Kidney epithelial cell (primary cell): ENCODE measurements around the gene CNOT4. TPM values are rescaled to one million over a fixed set of nuclear protein-coding genes. Genes with fewer than 3 reads are reported as not detected.

Experiments
- DNase-seq: peaks from one replicate; pipeline ENCODE4 v3.0.0-alpha.2; 2010; ENCODE audit warnings: low read depth
- H3K27me3 ChIP-seq: 2 replicates; pipeline ENCODE4 v1.6.0; 2011; ENCODE audit warnings: low read length; ENCODE audit not compliant: control insufficient read depth, insufficient read depth
- H3K36me3 ChIP-seq: 2 replicates; pipeline ENCODE4 v1.5.1; 2011; ENCODE audit warnings: low read length; ENCODE audit not compliant: control insufficient read depth, insufficient read depth
- H3K4me3 ChIP-seq: 2 replicates; pipeline ENCODE4 v1.5.1; 2011; ENCODE audit warnings: low read depth, mild to moderate bottlenecking, control low read depth, low read length
- CTCF ChIP-seq: IDR thresholded peaks from 2 replicates; pipeline ENCODE4 v1.5.1; 2011; ENCODE audit warnings: mild to moderate bottlenecking, moderate library complexity, low read length, control low read depth, inconsistent platforms; ENCODE audit not compliant: insufficient read depth, poor library complexity, severe bottlenecking
- total RNA-seq: library from RNA; depleted of rRNA; stranded (reverse); fragments of >200 nt; gene quantifications from 2 replicates; pipeline ENCODE4 v1.2.3, GENCODE V29; 2015

Gene CNOT4
- total RNA-seq, 1 donor from 2014 or later: 10.9 TPM

- DNase-seq: no peak
Measured at GRCh38 chr7:135382173-135382572, 127.7 kb downstream of the CNOT4 start.

GRCh38 chr7:135381369-135381768 is 128.5 kb downstream of the CNOT4 start:
- no peaks in the 10 kb centered on the region for H3K36me3 ChIP-seq
- H3K27me3 ChIP-seq: no peaks in the 10 kb centered on the region
- no peak for TF ChIP-seq CTCF

More at GRCh38 chr7:135382173-135382572, 127.7 kb downstream of the CNOT4 start:
- Histone ChIP-seq H3K36me3 (no peaks in the 10 kb centered on the region), H3K27me3 (no peaks in the 10 kb centered on the region), H3K4me3 (no peak overlapping the region)
- TF ChIP-seq CTCF: no peak

GRCh38 chr7:135380351-135380750 is 129.6 kb downstream of the CNOT4 start:
- no peaks in the 10 kb centered on the region for H3K27me3 ChIP-seq
- no peak overlapping the region for H3K4me3 ChIP-seq
- DNase-seq: no peak
- H3K36me3 ChIP-seq: no peaks in the 10 kb centered on the region
- TF ChIP-seq CTCF: no peak

More at GRCh38 chr7:135381369-135381768, 128.5 kb downstream of the CNOT4 start:
- H3K4me3 ChIP-seq: no peak overlapping the region
- DNase-seq: no peak

- Histone ChIP-seq H3K4me3 (no peak overlapping the region), H3K36me3 (no peaks in the 10 kb centered on the region), H3K27me3 (no peaks in the 10 kb centered on the region)
- no peak for DNase-seq
- TF ChIP-seq CTCF: no peak
Measured at GRCh38 chr7:135377171-135377570, 132.7 kb downstream of the CNOT4 start.

GRCh38 chr7:135375908-135376699 is 133.8 kb downstream of the CNOT4 start:
- DNase-seq: no peak
- no peak for TF ChIP-seq CTCF
- Histone ChIP-seq H3K36me3 (no peaks in the 10 kb centered on the region), H3K4me3 (no peak overlapping the region), H3K27me3 (no peaks in the 10 kb centered on the region)

- no peak for DNase-seq
- Histone ChIP-seq H3K36me3 (no peaks in the 10 kb centered on the region), H3K4me3 (no peak overlapping the region), H3K27me3 (no peaks in the 10 kb centered on the region)
- no peak for TF ChIP-seq CTCF
Measured at GRCh38 chr7:135374736-135375135, 135.2 kb downstream of the CNOT4 start.
